ENCODE measurements around the gene SH3RF3.
"Not testable (repeated sequence)": the region's sequence is repeated elsewhere in the genome, so short reads cannot be mapped to it uniquely, and the experiment has no call there.

The SH3RF3 gene

GRCh38 chr2:109153005-109153784 is 24.2 kb downstream of the SH3RF3 start:
- in situ Hi-C loops (cut with HindIII; ENCODE audit: low sequenced_read_pairs), result no loop called here

DNA sequence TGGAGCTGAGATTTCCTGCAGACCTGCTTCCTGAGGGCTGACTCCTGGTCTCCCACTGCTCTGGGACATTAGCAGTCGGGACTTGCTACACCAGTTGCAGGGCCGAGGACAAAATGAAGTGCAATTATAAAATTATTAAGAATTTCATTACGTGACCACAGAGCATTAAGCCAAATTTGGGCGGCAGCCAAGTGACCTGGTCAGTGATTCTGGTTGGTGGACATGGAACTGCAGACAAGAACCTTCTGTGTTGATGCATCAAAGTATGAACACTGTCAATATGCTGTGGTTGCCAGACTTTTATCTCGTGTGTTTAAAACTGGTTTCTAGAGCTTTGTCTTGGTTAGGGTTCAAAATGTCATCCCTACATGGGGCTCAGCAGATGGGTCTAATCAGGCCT is 24.8 kb downstream of the SH3RF3 start:
- in situ Hi-C loops (cut with HindIII; ENCODE audit: low sequenced_read_pairs), result no loop called here

GRCh38 chr2:109154226-109154625 is 25.2 kb downstream of the SH3RF3 start:
- in situ Hi-C loops (cut with HindIII; ENCODE audit: low sequenced_read_pairs), result no loop called here

DNA sequence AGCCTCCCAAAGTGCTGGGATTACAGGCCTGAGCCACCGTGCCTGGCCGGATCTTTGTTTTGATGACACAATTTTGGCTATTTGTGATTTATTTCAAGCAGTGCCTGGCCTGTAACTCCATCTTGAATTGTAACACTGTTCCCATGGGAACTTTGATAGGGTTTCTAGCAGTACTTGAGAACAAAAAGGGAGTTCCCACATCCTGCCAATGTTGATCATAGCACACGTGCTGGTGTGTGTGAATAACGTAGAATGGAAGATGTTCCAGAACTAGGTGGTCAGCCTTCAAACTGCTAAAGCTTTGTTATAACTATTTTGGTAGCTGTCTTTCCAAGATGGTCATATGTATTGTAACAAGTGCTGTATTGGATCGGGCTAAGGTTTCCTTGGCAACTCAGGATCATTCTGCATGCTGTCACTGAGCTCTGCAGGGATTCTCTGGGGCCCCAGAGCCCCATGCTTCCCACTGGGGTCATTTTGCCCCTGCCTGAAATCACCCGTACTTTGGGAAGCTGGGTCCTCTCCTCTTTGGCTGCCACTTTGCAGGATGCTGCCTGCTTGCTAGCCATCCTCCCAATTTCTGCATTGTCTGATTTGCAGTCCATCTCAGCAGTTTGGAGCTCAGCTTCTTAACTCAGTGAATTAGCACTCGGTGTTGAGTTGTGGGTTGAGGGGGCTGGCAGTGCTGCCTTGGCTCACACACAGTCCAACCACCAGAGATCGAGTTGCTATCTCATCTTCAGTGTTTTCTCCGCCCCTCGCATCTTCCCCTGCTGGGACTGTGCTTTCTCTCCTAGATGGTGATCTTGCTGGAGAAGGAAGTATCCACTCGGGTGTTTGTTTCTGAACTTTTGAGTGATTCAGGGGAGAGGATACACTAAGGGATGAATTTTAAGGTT is 26.8 kb downstream of the SH3RF3 start:
- in situ Hi-C loops (cut with HindIII; ENCODE audit: low sequenced_read_pairs), result no loop called here

GRCh38 chr2:109157563-109158105 is 28.6 kb downstream of the SH3RF3 start:
- in situ Hi-C loops (cut with HindIII; ENCODE audit: low sequenced_read_pairs), result no loop called here

- in situ Hi-C loops (cut with HindIII; ENCODE audit: low sequenced_read_pairs), result no loop called here
These were observed 29.2 kb downstream of the SH3RF3 start for GRCh38 chr2:109158237-109158636.

DNA sequence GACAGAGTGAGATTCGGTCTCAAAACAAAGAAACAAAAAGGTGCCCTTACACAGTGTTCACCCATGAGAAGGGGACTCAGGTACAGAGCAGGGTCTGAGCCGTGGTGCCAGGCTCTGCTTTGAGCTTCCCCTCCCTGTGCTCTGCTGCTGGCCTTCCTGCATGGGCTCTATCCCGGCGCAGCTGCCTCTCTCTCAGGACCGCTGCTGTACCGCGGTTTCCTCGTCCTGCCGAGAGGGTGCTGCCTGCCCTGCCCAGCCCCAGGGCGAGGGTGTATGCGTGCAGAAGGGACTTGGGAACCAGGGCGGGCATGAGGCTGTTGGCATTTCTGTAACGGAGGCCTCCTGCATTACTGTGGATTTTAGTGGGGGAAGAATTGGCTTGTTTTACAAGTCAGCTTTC is 30.1 kb downstream of the SH3RF3 start:
- in situ Hi-C loops (cut with HindIII; ENCODE audit: low sequenced_read_pairs), result no loop called here

- in situ Hi-C loops (cut with HindIII; ENCODE audit: low sequenced_read_pairs), result no loop called here
These were observed 31.9 kb downstream of the SH3RF3 start for GRCh38 chr2:109160714-109161440.

GRCh38 chr2:109162367-109162766 is 33.4 kb downstream of the SH3RF3 start:
- in situ Hi-C loops (cut with HindIII; ENCODE audit: low sequenced_read_pairs), result not testable (repeated sequence)

DNA sequence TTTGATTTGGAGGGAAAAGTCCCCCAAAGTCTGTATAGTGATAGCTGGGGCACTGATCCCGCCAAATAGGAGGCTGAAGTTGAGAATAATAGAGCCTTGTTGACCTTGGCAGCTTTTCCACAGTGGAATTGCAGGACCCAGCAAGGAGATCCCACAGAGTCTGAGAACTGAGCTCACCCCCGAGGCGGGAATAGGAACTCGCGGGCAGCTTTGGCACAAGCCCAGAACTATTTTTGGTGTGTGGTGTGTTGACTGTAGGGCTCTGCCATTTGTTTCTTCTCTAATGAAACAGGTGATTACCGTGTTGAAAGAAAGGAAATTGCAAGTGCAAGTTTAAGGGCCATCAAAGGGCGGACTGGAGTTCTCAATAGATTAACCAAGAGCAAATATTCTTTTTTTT is 34.0 kb downstream of the SH3RF3 start:
- in situ Hi-C loops (cut with HindIII; ENCODE audit: low sequenced_read_pairs), result no loop called here

- in situ Hi-C loops (cut with HindIII; ENCODE audit: low sequenced_read_pairs), result no loop called here
These were observed 35.3 kb downstream of the SH3RF3 start for GRCh38 chr2:109164311-109164710.

- in situ Hi-C loops (cut with HindIII; ENCODE audit: low sequenced_read_pairs), result no loop called here
These were observed 35.8 kb downstream of the SH3RF3 start for GRCh38 chr2:109164739-109165221.

DNA sequence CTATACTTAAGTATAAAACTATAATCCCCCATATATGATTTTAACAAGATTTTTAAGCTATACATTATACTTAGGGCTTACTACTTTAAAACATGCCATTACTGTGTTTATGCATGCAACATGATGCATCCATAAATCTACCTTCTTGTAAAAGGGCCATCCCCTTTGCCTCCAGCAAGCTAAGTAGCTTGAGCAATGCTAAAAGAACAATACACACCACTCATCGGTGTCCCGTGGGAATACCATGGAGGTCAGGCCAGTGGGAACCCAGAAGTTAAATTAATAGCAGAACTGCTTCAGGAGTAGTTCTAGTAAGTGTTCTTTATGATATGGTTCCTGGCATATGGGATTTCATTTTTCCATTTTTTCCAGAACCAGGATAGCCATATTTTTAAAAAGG is 37.8 kb downstream of the SH3RF3 start:
- in situ Hi-C loops (cut with HindIII; ENCODE audit: low sequenced_read_pairs), result no loop called here

DNA sequence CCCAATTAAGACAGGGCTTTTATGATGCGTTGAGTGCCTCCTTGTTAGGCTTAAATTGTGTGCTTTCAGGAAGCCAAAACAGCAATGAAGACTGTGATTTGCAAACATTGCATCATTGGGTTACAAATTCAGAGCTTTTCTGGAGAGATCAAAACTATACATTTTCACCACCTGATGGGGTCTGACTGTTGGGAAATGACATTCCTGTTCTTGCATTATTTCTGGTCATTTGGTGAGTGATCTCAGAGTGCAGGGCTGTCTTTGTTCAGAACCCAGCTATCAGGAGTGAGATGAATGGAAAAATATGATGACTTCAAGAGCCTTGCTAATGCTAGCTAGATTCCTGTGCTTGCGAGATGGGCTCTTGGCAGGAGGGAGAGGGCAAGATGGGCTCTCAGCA is 39.1 kb downstream of the SH3RF3 start:
- in situ Hi-C loops (cut with HindIII; ENCODE audit: low sequenced_read_pairs), result no loop called here

- in situ Hi-C loops (cut with HindIII; ENCODE audit: low sequenced_read_pairs), result no loop called here
These were observed 39.7 kb downstream of the SH3RF3 start for GRCh38 chr2:109168716-109169115.

DNA sequence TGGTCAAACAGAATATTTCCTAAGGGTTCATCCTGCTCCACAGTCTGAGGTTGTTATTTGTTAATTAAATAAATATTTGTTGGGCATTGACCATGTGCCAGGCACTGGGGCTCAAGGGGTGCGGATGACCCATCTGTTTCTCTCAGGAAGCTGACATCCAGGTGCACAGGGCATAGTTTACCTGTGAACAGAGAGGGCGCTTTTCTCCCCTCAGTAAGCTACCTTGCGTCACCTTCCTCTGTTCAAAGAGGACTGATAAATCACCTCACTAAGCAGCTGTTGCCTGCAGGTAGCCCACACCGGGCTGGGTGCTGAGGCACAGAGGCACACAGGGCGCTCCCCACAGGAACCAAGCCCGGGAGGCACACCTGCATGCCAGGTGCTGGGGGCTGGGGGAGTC is 41.6 kb downstream of the SH3RF3 start:
- in situ Hi-C loops (cut with HindIII; ENCODE audit: low sequenced_read_pairs), result no loop called here

DNA sequence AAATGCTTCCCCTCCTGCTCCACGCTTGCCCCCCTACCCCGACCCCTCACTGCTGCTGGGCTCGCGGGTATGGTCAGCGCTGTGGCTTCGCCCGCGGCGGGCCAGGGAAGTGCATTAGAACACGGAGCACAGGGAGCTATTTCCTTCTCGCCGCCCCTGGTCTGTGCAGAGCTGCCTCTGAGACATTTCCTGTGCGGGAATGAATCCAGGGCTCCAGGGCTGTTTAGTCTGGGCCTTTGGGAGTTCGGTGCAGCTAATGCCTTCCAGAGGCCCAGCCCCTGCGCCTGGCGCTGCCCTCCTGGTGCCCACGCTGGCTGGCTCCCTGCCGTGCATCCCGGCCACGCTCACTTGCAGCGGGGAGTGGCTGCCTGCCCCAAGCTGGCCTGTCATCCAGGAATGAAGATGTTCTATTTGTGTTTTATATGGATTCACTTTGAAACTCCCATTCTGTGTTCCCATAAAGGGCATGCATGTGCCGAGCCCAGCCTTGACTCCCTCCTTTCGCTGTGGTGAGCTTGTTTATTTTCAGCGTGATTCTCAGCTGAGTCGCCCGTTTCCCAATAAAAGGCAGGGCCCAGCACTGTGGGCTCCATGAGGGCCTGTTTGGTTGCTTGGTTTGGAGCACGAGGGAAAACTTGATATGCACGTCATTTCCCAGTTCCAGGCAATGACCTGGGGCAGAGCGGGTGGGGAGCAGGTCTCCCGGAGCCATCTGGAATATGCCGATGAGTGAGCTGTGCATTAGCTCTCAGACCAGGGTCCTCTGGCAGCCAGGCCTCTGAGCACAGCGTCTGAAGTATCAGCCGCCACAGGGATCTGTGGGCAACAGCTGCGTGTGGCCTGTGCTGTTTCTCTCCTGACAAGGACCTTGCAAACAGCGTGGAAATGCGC is 42.7 kb downstream of the SH3RF3 start:
- in situ Hi-C loops (cut with HindIII; ENCODE audit: low sequenced_read_pairs), result no loop called here

DNA sequence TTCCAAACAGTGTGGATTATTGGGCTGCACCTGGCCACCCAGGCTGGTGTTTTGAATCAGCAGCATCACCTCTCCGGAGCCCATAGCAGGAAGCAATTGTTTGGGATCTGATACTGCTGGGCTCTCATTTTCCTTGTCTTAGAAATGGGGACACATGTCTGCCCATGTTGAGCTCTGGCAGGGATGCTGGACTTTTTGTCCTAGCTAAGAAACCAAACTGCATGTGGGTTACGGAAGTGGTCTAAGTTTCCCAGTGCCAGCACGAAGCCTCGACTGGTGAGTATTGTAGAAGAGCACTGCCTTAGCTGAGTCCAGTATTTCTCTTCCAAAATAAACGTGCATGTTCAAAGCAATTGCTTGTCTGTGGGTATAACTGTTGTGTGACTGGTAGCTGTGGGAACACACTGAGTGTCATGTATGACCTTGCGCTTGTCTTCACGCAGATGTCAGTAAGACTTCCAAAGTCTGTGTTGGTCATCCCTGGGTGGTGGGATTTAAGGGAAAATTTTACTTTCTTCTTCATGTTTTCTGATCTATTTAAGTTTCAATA is 43.6 kb downstream of the SH3RF3 start:
- in situ Hi-C loops (cut with HindIII; ENCODE audit: low sequenced_read_pairs), result no loop called here

DNA sequence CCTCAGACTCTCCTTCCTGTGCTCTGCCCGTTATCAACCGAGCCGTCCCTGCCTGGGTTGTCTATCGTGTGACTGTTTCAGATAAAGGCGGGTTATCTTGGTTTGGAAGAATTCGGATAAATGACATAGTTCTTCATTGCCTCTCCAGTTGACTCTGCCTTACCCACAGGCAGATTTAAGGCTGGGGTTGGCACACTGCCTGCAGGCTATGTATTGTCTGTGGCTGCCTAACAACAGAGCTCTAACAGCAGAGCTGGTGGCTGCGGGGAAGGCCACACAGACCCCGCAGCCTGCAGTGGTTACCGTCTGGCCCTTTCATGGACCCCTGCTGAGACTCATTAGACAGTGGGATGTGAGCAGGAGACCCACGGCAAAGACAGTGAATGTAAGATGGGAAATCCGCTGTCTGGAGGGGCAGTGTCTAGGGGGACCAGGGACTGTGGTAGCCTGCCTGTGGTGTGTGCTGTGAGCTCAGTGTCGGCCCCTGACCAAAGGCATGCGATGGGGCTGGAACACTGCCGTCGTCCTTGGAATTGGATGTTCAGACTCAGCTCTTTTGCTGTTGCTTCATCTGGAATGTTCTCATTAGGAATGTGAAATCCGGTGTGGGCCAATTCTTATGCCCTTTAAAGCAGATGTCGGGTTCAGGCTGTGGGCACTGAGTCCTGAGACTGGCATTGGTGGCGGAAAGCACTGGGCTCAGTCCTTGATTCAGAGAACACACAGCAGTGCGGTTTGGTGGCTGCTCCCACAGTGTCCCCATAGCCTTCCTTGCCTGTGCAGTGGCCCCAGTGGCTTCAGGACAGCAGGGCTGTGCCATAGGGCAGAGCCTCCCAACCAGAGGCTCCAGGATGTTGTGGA is 44.5 kb downstream of the SH3RF3 start:
- in situ Hi-C loops (cut with HindIII; ENCODE audit: low sequenced_read_pairs), result no loop called here

All from DLD1 (cell line).